ENCODE data around the gene BUB1B.
"Not testable (repeated sequence)": the region's sequence is repeated elsewhere in the genome, so short reads cannot be mapped to it uniquely, and the experiment has no call there.

The BUB1B gene

GRCh38 chr15:40137303-40138200 is 23.3 kb upstream of the BUB1B start:
- no peak for DNase-seq

- DNase-seq = not testable (repeated sequence)
These were observed 22.7 kb upstream of the BUB1B start for GRCh38 chr15:40138201-40138570.

- DNase-seq = no peak
These were observed 18.4 kb upstream of the BUB1B start for GRCh38 chr15:40142428-40142827.

- DNase-seq = no peak
These were observed 14.8 kb upstream of the BUB1B start for GRCh38 chr15:40146037-40146436.

GRCh38 chr15:40149339-40149738 is 11.5 kb upstream of the BUB1B start:
- no peak for DNase-seq

- peak; percentile 26 for DNase-seq
These were observed 10.5 kb upstream of the BUB1B start for GRCh38 chr15:40150163-40150925.

- DNase-seq = no peak
These were observed 9.4 kb upstream of the BUB1B start for GRCh38 chr15:40151499-40151898.

GRCh38 chr15:40151991-40152390 is 8.9 kb upstream of the BUB1B start:
- no peak for DNase-seq

GRCh38 chr15:40154821-40155220 is 6.0 kb upstream of the BUB1B start:
- not testable (repeated sequence) for DNase-seq

GRCh38 chr15:40155270-40155910 is 5.5 kb upstream of the BUB1B start:
- no peak for DNase-seq

GRCh38 chr15:40157778-40158447 is 3.0 kb upstream of the BUB1B start:
- DNase-seq = no peak

- no peak for DNase-seq
These were observed 848 bp upstream of the BUB1B start for GRCh38 chr15:40160021-40160420.

- DNase-seq = no peak
These were observed 973 bp downstream of the BUB1B start for GRCh38 chr15:40161693-40162391.

GRCh38 chr15:40162552-40162951 is 1.7 kb downstream of the BUB1B start:
- DNase-seq = no peak

- no peak for DNase-seq
These were observed 3.0 kb downstream of the BUB1B start for GRCh38 chr15:40163657-40164416.

- not testable (repeated sequence) for DNase-seq
These were observed 6.5 kb downstream of the BUB1B start for GRCh38 chr15:40167374-40167773.

- DNase-seq = no peak
These were observed 14.3 kb downstream of the BUB1B start for GRCh38 chr15:40175160-40175559.

GRCh38 chr15:40182358-40183029 is 21.6 kb downstream of the BUB1B start:
- DNase-seq = no peak

- DNase-seq = no peak
These were observed 23.0 kb downstream of the BUB1B start for GRCh38 chr15:40183636-40184463.

GRCh38 chr15:40190591-40190990 is 29.7 kb downstream of the BUB1B start:
- no peak for DNase-seq

Measured in activated CD4-positive, alpha-beta T cell treated with anti-CD3 and anti-CD28 coated beads for 48 hours (primary cell).